K562 (cell line): Measurements from ENCODE around the gene HDAC6. TPM values are rescaled to one million over a fixed set of nuclear protein-coding genes. Genes with fewer than 3 reads are reported as not detected.
A peak's percentile ranks its signal among the peaks of the same experiment; 100 is the strongest.

Experiments used
- ATAC-seq: fragments of 200-7000 bp; cut with Tn5 transposase; 3 replicates; pipeline ENCODE4 v1.9.1; 2020; ENCODE audit warnings: moderate library complexity
- BruUV-seq: library from RNA; stranded (reverse); fragments of 400-500 nt; replicated peaks from 2 replicates; lab custom pipeline; 2021; lab: Mats Ljungman, UMichigan
- CTCF ChIA-PET: fragments of 300-600 bp; formaldehyde crosslinking; extraction: SDS; loops from one replicate; lab custom pipeline; 2021; ENCODE audit warnings: low intra/inter-chr PET ratio; lab: Yijun Ruan, JAX
- POLR2A ChIA-PET: fragments of 300-600, 350-650 bp; sonication (Branson Sonifier 250); formaldehyde crosslinking; extraction: SDS; loops from one replicate; lab custom pipeline; 2021; ENCODE audit warnings: antibody characterized with exemption, inconsistent platforms; lab: Yijun Ruan, JAX
- DNase-seq, 4 experiments: peaks; one replicate each; pipeline versions ENCODE4 v3.0.0 to v3.0.0-alpha.2; 2011 to 2018; ENCODE audit warnings: low spot score in 3 of 4, mixed read lengths in 3 of 4; ENCODE audit errors: extremely low read depth in 1 of 4
- FAIRE-seq: peaks from 2 replicates; lab custom pipeline; 2011; peaks lifted over from hg19 to GRCh38; lab: Jason Lieb, UNC
- H2AFZ ChIP-seq: 2 replicates; pipeline ENCODE4 v1.6.0; 2011; ENCODE audit warnings: low read depth, low read length, control low read depth, inconsistent platforms
- H3K27ac ChIP-seq: fragments of 200-600 bp; 3 replicates; pipeline ENCODE4 v1.8.0; 2011; ENCODE audit warnings: low read depth, mild to moderate bottlenecking, control low read depth, inconsistent platforms, low read length, moderate library complexity, mixed read lengths; ENCODE audit errors: extremely low read depth
- H3K27me3 ChIP-seq, 2 experiments: fragments of 300-600 bp in 1 of 2; 2 replicates in 1 of 2; 3 replicates in 1 of 2; pipeline versions ENCODE4 v1.6.0 to v1.8.0; 2011; ENCODE audit warnings: inconsistent platforms in 2 of 2, low read length in 2 of 2, mild to moderate bottlenecking in 1 of 2, mixed read lengths in 1 of 2, moderate library complexity in 1 of 2; ENCODE audit not compliant: control insufficient read depth in 2 of 2, insufficient read depth in 2 of 2
- H3K36me3 ChIP-seq: fragments of 300-600 bp; 3 replicates; pipeline ENCODE4 v1.8.0; 2011; ENCODE audit warnings: mild to moderate bottlenecking, low read length, inconsistent platforms; ENCODE audit not compliant: control insufficient read depth, insufficient read depth
- H3K4me1 ChIP-seq, 2 experiments: fragments of 200-600 bp in 1 of 2; replicated peaks in 1 of 2; 2 replicates in 1 of 2; 3 replicates in 1 of 2; pipeline versions ENCODE4 v1.5.1 to v1.8.0; 2011; ENCODE audit warnings: inconsistent platforms in 2 of 2, low read length in 2 of 2, mild to moderate bottlenecking in 1 of 2, mixed read lengths in 1 of 2, moderate library complexity in 1 of 2; ENCODE audit not compliant: control insufficient read depth in 2 of 2, insufficient read depth in 2 of 2
- H3K4me2 ChIP-seq: 2 replicates; pipeline ENCODE4 v1.6.1; 2011; ENCODE audit warnings: low read length, control low read depth, inconsistent platforms, mixed read lengths; ENCODE audit not compliant: insufficient read depth
- H3K4me3 ChIP-seq: fragments of 200-600 bp; sonication (generic), shearing (Covaris generic); 2 replicates; pipeline ENCODE4 v1.5.1; 2016; ENCODE audit warnings: control low read depth, inconsistent platforms
- H3K79me2 ChIP-seq: fragments of 200-600 bp; 3 replicates; pipeline ENCODE4 v1.8.0; 2011; ENCODE audit warnings: low read length, inconsistent platforms; ENCODE audit not compliant: control insufficient read depth, insufficient read depth
- H3K9ac ChIP-seq, 2 experiments: 2 replicates each; pipeline versions ENCODE4 v1.6.0 to v1.6.1; 2011; ENCODE audit warnings: low read depth in 2 of 2, low read length in 2 of 2, control low read depth in 1 of 2, inconsistent platforms in 1 of 2, mild to moderate bottlenecking in 1 of 2, mixed read lengths in 1 of 2; ENCODE audit not compliant: insufficient read depth in 1 of 2
- H3K9me1 ChIP-seq: one replicate; pipeline ENCODE4 v1.6.0; 2011; ENCODE audit warnings: inconsistent platforms, mild to moderate bottlenecking, low read length, moderate library complexity; ENCODE audit not compliant: control insufficient read depth, insufficient read depth
- H3K9me3 ChIP-seq: replicated peaks from 2 replicates; pipeline ENCODE4 v1.5.1; 2011; ENCODE audit warnings: low read depth, low read length, inconsistent platforms; ENCODE audit not compliant: control insufficient read depth, insufficient read depth
- H4K20me1 ChIP-seq: replicated peaks from 2 replicates; pipeline ENCODE4 v1.6.1; 2011; ENCODE audit warnings: low read length, inconsistent platforms, mixed read lengths; ENCODE audit not compliant: control insufficient read depth, insufficient read depth
- EHMT2 ChIP-seq: fragments of 450-650 bp; IDR thresholded peaks from 2 replicates; pipeline ENCODE4 v1.6.1; 2018; ENCODE audit warnings: antibody characterized with exemption
- GABPA ChIP-seq: fragments of 200-800 bp; sonication (Bioruptor generic); conservative IDR thresholded peaks from 2 replicates; pipeline ENCODE4 v1.6.1; 2016; ENCODE audit warnings: low read depth, missing genetic modification characterization, missing compliant biosample characterization
- KAT8 ChIP-seq: fragments of 450-650 bp; IDR thresholded peaks from 2 replicates; pipeline ENCODE4 v1.6.1; 2016; ENCODE audit warnings: low read depth, mild to moderate bottlenecking
- MEIS2 ChIP-seq: fragments of 450-650 bp; IDR thresholded peaks from 2 replicates; pipeline ENCODE4 v1.6.1; 2014; ENCODE audit warnings: mild to moderate bottlenecking; ENCODE audit not compliant: partially characterized antibody
- MIER1 ChIP-seq: fragments of 450-650 bp; IDR thresholded peaks from 2 replicates; pipeline ENCODE4 v1.6.1; 2016; ENCODE audit warnings: antibody characterized with exemption, mild to moderate bottlenecking, low read depth
- POLR2A ChIP-seq: fragments of 450-650 bp; conservative IDR thresholded peaks from 2 replicates; pipeline ENCODE4 v1.6.1; 2016
- POLR3A ChIP-seq: IDR thresholded peaks from 2 replicates; pipeline ENCODE4 v1.6.1; 2011; ENCODE audit warnings: borderline replicate concordance, mild to moderate bottlenecking, moderate library complexity; ENCODE audit not compliant: insufficient read length, insufficient read depth; ENCODE audit errors: extremely low read depth
- RBM22 ChIP-seq: fragments of 200-400 bp; formaldehyde crosslinking; IDR thresholded peaks from 2 replicates; pipeline ENCODE4 v1.6.1; 2018; ENCODE audit warnings: low read length, low read depth; ENCODE audit not compliant: poor library complexity, severe bottlenecking
- STAT5A ChIP-seq: IDR thresholded peaks from 2 replicates; pipeline ENCODE4 v1.6.1; 2012; ENCODE audit warnings: low read length, inconsistent platforms, borderline replicate concordance
- TAL1 ChIP-seq: fragments of 450-650 bp; IDR thresholded peaks from 2 replicates; pipeline ENCODE4 v1.6.1; 2016; ENCODE audit warnings: mild to moderate bottlenecking
- ZNF217 ChIP-seq: sonication (generic); formaldehyde crosslinking; IDR thresholded peaks from 2 replicates; pipeline ENCODE4 v1.8.0; 2022; ENCODE audit warnings: mild to moderate bottlenecking, missing genetic modification reagents
- WGBS: fragments of 100-300 bp; shearing (Covaris generic); methylation state at CpG from one replicate; pipeline ENCODE4 v1.1.6; 2016; ENCODE audit warnings: low coverage, mixed read lengths; ENCODE audit not compliant: insufficient coverage; ENCODE audit errors: missing lambda C conversion rate; 5-methylcytosine and 5-hydroxymethylcytosine counted together
- in situ Hi-C: fragments of 300-500 bp; cut with MboI; formaldehyde crosslinking; loops from 4 replicates; pipeline ENCODE4 v1.15.0; 2018; ENCODE audit warnings: inconsistent platforms, mixed read lengths
- intact Hi-C: fragments of 100-400 bp; cut with micrococcal nuclease; formaldehyde crosslinking; loops from 2 replicates; pipeline ENCODE4 v1.14.2; 2022
- polyA plus RNA-seq, 8 experiments: library from polyadenylated mRNA; depleted of rRNA in 4 of 8; stranded (reverse) in 5 of 8; unstranded in 3 of 8; fragments of >200 nt; fragmentation: Nextera tagmentation in 2 of 8; fragmentation: Illumina TruSeq in 1 of 8; extraction: Ambion mirVana in 2 of 8; extraction: Trizol in 1 of 8; gene quantifications; 2 replicates each; pipeline versions ENCODE4 v1.2.1 to v1.2.3, GENCODE V29; 2011 to 2014; ENCODE audit warnings: inconsistent platforms in 1 of 8, missing spikeins in 1 of 8
- total RNA-seq, 7 experiments: library from RNA; depleted of rRNA in 6 of 7; stranded (reverse); fragments of >200 nt in 6 of 7; fragmentation: Illumina TruSeq in 2 of 7; extraction: Trizol in 2 of 7; gene quantifications; 2 replicates each; pipeline versions ENCODE4 v1.2.1 to v1.2.3, GENCODE V29; 2011 to 2021; ENCODE audit warnings: low replicate concordance in 1 of 7
- TF ChIP-seq, protein P1 (sequence below), 2 experiments: fragments of 450-650 bp; formaldehyde crosslinking in 1 of 2; IDR thresholded peaks; 2 replicates each; pipeline versions ENCODE4 v1.4.0 to v1.6.1; 2014 to 2020; ENCODE audit warnings: mild to moderate bottlenecking in 2 of 2, borderline replicate concordance in 1 of 2, low read depth in 1 of 2
- TF ChIP-seq, protein P2 (sequence below): sonication (generic); formaldehyde crosslinking; IDR thresholded peaks from 2 replicates; pipeline ENCODE4 v1.8.1; 2023; ENCODE audit warnings: mild to moderate bottlenecking, missing genetic modification reagents, moderate library complexity
- TF ChIP-seq, protein P3 (sequence below): sonication (generic); IDR thresholded peaks from 2 replicates; pipeline ENCODE4 v1.6.1; 2016

HDAC6 gene
- total and polyA plus RNA-seq, 9 of the 15 experiments (the other 6 are each of a cell fraction or from before 2014, with no cell fraction given): 29.9 to 101 (median 71.2) TPM

DNA sequence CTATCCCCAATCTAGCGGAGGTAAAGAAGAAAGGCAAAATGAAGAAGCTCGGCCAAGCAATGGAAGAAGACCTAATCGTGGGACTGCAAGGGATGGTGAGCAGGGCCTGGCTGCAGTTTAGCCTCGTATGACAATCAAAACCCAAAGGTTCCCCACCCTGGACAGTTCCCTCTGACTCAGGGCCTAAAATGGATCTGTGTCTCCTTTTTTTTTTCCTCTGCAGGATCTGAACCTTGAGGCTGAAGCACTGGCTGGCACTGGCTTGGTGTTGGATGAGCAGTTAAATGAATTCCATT, 986 bp downstream of the HDAC6 start:
- peak overlapping the region; percentile 69 for H3K4me3 ChIP-seq
- no peak for FAIRE-seq
- H3K9me3 ChIP-seq: no peaks in the 10 kb centered on the region
- H2AFZ ChIP-seq: peak overlapping the region; percentile 53; the same call in 1 of the 2 replicates
- no peaks in the 10 kb centered on the region for H3K9me1 ChIP-seq
- H4K20me1 ChIP-seq: no peaks in the 10 kb centered on the region
- peaks cover 8% of the 10 kb centered on the region for H3K79me2 ChIP-seq
- no peak for ATAC-seq
- H3K4me2 ChIP-seq: peak overlapping the region; percentile 82
- peak overlapping the region; percentile 97 for H3K27ac ChIP-seq
- no peaks in the 10 kb centered on the region for H3K27me3 ChIP-seq
- H3K36me3 ChIP-seq: peaks cover 34% of the 10 kb centered on the region; the same call in 2 of the 3 replicates
- peaks cover 12 to 27% of the 10 kb centered on the region in 2 experiments for H3K4me1 ChIP-seq
- TF ChIP-seq KAT8 (no peak), TAL1 (no peak), GABPA (no peak), POLR2A (no peak), MEIS2 (no peak), STAT5A (no peak), EHMT2 (peak; percentile 38; the same call in 1 of the 2 replicates), RBM22 (no peak), ZNF217 (CRISPR knock-in tag) (no peak), POLR3A (no peak), MIER1 (peak; percentile 63)
- TF ChIP-seq, protein P1, sequence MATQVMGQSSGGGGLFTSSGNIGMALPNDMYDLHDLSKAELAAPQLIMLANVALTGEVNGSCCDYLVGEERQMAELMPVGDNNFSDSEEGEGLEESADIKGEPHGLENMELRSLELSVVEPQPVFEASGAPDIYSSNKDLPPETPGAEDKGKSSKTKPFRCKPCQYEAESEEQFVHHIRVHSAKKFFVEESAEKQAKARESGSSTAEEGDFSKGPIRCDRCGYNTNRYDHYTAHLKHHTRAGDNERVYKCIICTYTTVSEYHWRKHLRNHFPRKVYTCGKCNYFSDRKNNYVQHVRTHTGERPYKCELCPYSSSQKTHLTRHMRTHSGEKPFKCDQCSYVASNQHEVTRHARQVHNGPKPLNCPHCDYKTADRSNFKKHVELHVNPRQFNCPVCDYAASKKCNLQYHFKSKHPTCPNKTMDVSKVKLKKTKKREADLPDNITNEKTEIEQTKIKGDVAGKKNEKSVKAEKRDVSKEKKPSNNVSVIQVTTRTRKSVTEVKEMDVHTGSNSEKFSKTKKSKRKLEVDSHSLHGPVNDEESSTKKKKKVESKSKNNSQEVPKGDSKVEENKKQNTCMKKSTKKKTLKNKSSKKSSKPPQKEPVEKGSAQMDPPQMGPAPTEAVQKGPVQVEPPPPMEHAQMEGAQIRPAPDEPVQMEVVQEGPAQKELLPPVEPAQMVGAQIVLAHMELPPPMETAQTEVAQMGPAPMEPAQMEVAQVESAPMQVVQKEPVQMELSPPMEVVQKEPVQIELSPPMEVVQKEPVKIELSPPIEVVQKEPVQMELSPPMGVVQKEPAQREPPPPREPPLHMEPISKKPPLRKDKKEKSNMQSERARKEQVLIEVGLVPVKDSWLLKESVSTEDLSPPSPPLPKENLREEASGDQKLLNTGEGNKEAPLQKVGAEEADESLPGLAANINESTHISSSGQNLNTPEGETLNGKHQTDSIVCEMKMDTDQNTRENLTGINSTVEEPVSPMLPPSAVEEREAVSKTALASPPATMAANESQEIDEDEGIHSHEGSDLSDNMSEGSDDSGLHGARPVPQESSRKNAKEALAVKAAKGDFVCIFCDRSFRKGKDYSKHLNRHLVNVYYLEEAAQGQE (IDR thresholded peaks at IDR 0.05; ENCODE audit: borderline replicate concordance): peak; percentile 68
- TF ChIP-seq, protein P1 (CRISPR knock-in tag; IDR thresholded peaks at IDR 0.05; ENCODE audit: low read depth): no peak
- TF ChIP-seq, protein P2, sequence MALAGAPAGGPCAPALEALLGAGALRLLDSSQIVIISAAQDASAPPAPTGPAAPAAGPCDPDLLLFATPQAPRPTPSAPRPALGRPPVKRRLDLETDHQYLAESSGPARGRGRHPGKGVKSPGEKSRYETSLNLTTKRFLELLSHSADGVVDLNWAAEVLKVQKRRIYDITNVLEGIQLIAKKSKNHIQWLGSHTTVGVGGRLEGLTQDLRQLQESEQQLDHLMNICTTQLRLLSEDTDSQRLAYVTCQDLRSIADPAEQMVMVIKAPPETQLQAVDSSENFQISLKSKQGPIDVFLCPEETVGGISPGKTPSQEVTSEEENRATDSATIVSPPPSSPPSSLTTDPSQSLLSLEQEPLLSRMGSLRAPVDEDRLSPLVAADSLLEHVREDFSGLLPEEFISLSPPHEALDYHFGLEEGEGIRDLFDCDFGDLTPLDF (CRISPR knock-in tag): no peak
- TF ChIP-seq, protein P3, sequence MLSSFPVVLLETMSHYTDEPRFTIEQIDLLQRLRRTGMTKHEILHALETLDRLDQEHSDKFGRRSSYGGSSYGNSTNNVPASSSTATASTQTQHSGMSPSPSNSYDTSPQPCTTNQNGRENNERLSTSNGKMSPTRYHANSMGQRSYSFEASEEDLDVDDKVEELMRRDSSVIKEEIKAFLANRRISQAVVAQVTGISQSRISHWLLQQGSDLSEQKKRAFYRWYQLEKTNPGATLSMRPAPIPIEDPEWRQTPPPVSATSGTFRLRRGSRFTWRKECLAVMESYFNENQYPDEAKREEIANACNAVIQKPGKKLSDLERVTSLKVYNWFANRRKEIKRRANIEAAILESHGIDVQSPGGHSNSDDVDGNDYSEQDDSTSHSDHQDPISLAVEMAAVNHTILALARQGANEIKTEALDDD: no peak
- 8% methylated on average over 4 of the region's 4 CpGs for WGBS
- intact Hi-C loops: loop anchor here (5.0 to 10.0 kb wide), 5 partner anchors 41 to 372 kb away; partner anchors contain the start of genes GLOD5, PLP2, PQBP1 and SUV39H1
- no peak for DNase-seq
- in situ Hi-C loops: no loop called here
- peak overlapping the region; percentile 92 to 94; a peak in 3 of 4 replicates for H3K9ac ChIP-seq
- ChIA-PET CTCF (no interaction called here), POLR2A (interaction anchor here (0.7 kb wide), 1 partner anchor 237 kb away, joined by 3 read pairs; no protein-coding TSS in a partner anchor)
- BruUV-seq: no TSS peak
